MM.1S (cell line): ENCODE data around the gene PUS10.

Experiments used
- CTCF ChIP-seq: fragments of 300-600 bp; sonication (generic); IDR thresholded peaks from 2 replicates; pipeline ENCODE4 v1.5.1; 2016; ENCODE audit warnings: antibody characterized with exemption, low read length, mixed read lengths
- EZH2 ChIP-seq: fragments of 300-600 bp; sonication (generic); optimal IDR thresholded peaks from 2 replicates; pipeline ENCODE3; 2017; ENCODE audit warnings: low read depth, mild to moderate bottlenecking, antibody characterized with exemption, low read length, mixed read lengths

GRCh38 chr2:60899230-60899891, 118.7 kb downstream of the PUS10 start:
- TF ChIP-seq CTCF, result no peak
- no peak for TF ChIP-seq EZH2
